HG03432 (cell line): ENCODE results near the gene DUS3L.

Experiments used
- ATAC-seq: cut with Tn5 transposase; IDR thresholded peaks from one replicate; pipeline ENCODE4 v1.9.1; 2021; ENCODE audit warnings: mild to moderate bottlenecking, moderate library complexity; ENCODE audit not compliant: unreplicated experiment

The DUS3L gene

GRCh38 chr19:5790559-5791520, at the start of gene DUS3L:
DUS3L (minus strand) TSS chr19:5791163; CDS start chr19:5791141, 22 bp downstream.
- peak; percentile 86 for ATAC-seq

GRCh38 chr19:5839065-5840017, 48.4 kb upstream of the DUS3L start, which contains the start of gene FUT6:
FUT6 (minus strand) TSS chr19:5839702; CDS start chr19:5832567, 7,135 bp downstream.
- no peak for ATAC-seq

- no peak for ATAC-seq
Measured at GRCh38 chr19:5838353-5839064, 47.5 kb upstream of the DUS3L start.

- no peak for ATAC-seq
Measured at GRCh38 chr19:5837761-5838352, 46.9 kb upstream of the DUS3L start.

GRCh38 chr19:5832527-5833216, 41.7 kb upstream of the DUS3L start:
- ATAC-seq: no peak

GRCh38 chr19:5832061-5832460, 41.1 kb upstream of the DUS3L start:
- ATAC-seq: no peak

GRCh38 chr19:5831159-5831558, 40.2 kb upstream of the DUS3L start:
- ATAC-seq: no peak

GRCh38 chr19:5829567-5830310, 38.8 kb upstream of the DUS3L start:
- no peak for ATAC-seq

- no peak for ATAC-seq
Measured at GRCh38 chr19:5828661-5829566, 38.0 kb upstream of the DUS3L start.

- ATAC-seq: peak; percentile 70
Measured at GRCh38 chr19:5827891-5828660, 37.1 kb upstream of the DUS3L start.

- no peak for ATAC-seq
Measured at GRCh38 chr19:5827342-5827890, 36.5 kb upstream of the DUS3L start.

- ATAC-seq: no peak
Measured at GRCh38 chr19:5826531-5827341, 35.8 kb upstream of the DUS3L start.

GRCh38 chr19:5825178-5825577, 34.2 kb upstream of the DUS3L start:
- ATAC-seq: no peak

GRCh38 chr19:5824751-5825150, 33.8 kb upstream of the DUS3L start:
- ATAC-seq: no peak

- no peak for ATAC-seq
Measured at GRCh38 chr19:5823579-5824281, 32.8 kb upstream of the DUS3L start.
